Activated CD4-positive, alpha-beta memory T cell treated with anti-CD3 and anti-CD28 coated beads, Interleukin-2, amount 10 ng/mL, durations not matched to agents 7 days and 5 days (primary cell): ENCODE results near the gene PPP4R3B. TPM values are rescaled to one million over a fixed set of nuclear protein-coding genes. Genes with fewer than 3 reads are reported as not detected.

ENCODE experiments used
- total RNA-seq, 2 experiments: library from RNA; stranded (reverse); gene quantifications; one replicate each; pipeline ENCODE4 v1.2.3, GENCODE V29; 2021

The PPP4R3B gene
- total RNA-seq, 2 experiments from 2014 or later, result 70.7 to 75.4 TPM

Other genes starting within 250 kb of the PPP4R3B start
- 10 to 100 TPM; 11.4 to 11.7 TPM for gene CCDC88A, start 197.8 kb downstream of the PPP4R3B start, total RNA-seq
- 10 to 100 TPM; 29.5 to 31.8 TPM for gene CFAP36, start 97.9 kb downstream of the PPP4R3B start, total RNA-seq
- gene PNPT1, start 76.2 kb upstream of the PPP4R3B start, total RNA-seq, result 10 to 100 TPM; 39.7 to 46.4 TPM